Measurements from ENCODE around the gene KRTAP10-4.
"Not testable (repeated sequence)": the region's sequence is repeated elsewhere in the genome, so short reads cannot be mapped to it uniquely, and the experiment has no call there.

Gene KRTAP10-4

DNA sequence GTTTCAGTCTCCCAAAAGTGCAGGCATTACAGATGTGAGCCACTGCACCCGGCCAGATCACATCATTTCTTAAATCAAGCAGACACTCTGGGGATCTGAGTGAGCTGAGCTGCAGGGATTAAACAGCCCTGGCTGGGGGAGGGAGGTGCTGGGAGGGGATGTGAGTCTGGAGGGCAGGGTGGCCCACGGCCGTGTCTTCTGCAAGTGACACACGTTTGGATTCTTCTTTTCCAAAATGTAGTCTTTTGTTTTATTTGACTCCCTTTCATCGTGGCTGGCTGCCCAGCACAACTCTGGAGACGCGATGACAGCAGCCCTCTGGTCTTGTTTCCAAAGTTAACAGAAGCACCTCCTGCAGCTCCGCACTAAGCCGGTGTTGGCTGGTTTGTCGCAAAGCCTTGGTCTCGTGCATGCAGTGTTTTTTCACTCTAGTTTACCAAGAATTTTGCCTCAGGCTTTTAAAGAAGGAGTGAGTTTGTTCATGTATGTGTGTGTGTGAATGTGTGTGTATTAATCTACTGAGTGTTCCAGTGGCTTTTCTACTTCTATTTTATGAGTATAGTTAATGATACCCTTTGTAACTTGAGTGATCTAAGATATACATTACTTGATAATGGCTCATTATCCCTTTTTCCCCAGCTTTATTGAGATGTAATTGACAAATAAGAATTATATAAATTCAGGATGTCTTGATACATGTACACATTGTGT, 9.7 kb downstream of the KRTAP10-4 start:
- no peak for ATAC-seq (replicated peaks)
- peaks cover 0 to 7% of the 10 kb centered on the region in 2 donors for H3K4me1 Mint-ChIP-seq (ENCODE audit: low read depth in 2 of 2)
- no peak for DNase-seq
- H3K27ac Mint-ChIP-seq, result peak overlapping the region in 1 of 2 donors; percentile 87
- peaks cover 41 to 89% of the 10 kb centered on the region in 2 donors for H3K27me3 Mint-ChIP-seq
- H3K9me3 Mint-ChIP-seq, result peaks cover 5 to 9% of the 10 kb centered on the region in 2 donors
- no peaks in the 10 kb centered on the region for H3K36me3 Mint-ChIP-seq (ENCODE audit: insufficient read depth)
- H3K4me3 Mint-ChIP-seq, result no peak overlapping the region

GRCh38 chr21:44583800-44584147, 10.2 kb downstream of the KRTAP10-4 start:
- Mint-ChIP-seq H3K27me3 (peaks cover 41 to 89% of the 10 kb centered on the region in 2 donors), H3K36me3 (ENCODE audit: insufficient read depth) (no peaks in the 10 kb centered on the region), H3K4me1 (ENCODE audit: low read depth in 2 of 2) (peaks cover 0 to 7% of the 10 kb centered on the region in 2 donors), H3K4me3 (no peak overlapping the region), H3K9me3 (peaks cover 5 to 9% of the 10 kb centered on the region in 2 donors), H3K27ac (no peak overlapping the region)
- DNase-seq, result no peak
- peak; percentile 42 for ATAC-seq (replicated peaks)

DNA sequence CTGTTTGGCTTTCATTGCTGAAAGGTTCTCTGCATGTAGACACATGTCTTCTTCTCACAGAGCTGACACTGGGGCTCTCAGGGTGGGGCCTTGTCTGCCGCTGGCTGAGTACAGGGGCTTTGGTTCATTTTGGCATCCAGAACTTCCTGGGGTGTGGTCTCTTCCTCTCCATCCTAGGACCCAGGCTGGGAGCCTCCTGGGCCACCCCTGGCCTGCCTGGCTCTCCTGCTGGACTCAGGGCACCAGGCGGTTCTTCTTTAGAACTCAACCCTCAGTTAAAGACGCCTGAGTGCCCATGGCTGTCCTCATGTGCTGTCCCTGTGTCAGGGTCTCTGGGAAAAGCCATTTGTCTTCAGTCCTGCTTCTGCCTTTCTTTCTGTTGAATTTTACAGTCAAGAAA, 12.4 kb downstream of the KRTAP10-4 start:
- no peak overlapping the region for H3K4me3 Mint-ChIP-seq
- peaks cover 0 to 7% of the 10 kb centered on the region in 2 donors for H3K4me1 Mint-ChIP-seq (ENCODE audit: low read depth in 2 of 2)
- DNase-seq (no peak), ATAC-seq (replicated peaks) (no peak)
- no peak overlapping the region for H3K27ac Mint-ChIP-seq
- H3K9me3 Mint-ChIP-seq, result peaks cover 5 to 9% of the 10 kb centered on the region in 2 donors
- H3K36me3 Mint-ChIP-seq (ENCODE audit: insufficient read depth), result no peaks in the 10 kb centered on the region
- peaks cover 41 to 89% of the 10 kb centered on the region in 2 donors for H3K27me3 Mint-ChIP-seq

GRCh38 chr21:44589094-44589493, 15.6 kb downstream of the KRTAP10-4 start:
- DNase-seq (no peak), ATAC-seq (replicated peaks) (no peak)
- Mint-ChIP-seq H3K9me3 (no peaks in the 10 kb centered on the region), H3K4me1 (ENCODE audit: low read depth in 2 of 2) (peaks cover 2 to 5% of the 10 kb centered on the region in 2 donors), H3K27ac (peak overlapping the region in 1 of 2 donors; percentile 35), H3K27me3 (peaks cover 32 to 74% of the 10 kb centered on the region in 2 donors), H3K4me3 (no peak overlapping the region), H3K36me3 (ENCODE audit: insufficient read depth) (no peaks in the 10 kb centered on the region)

- no peak overlapping the region for H3K4me3 Mint-ChIP-seq
- no peaks in the 10 kb centered on the region for H3K36me3 Mint-ChIP-seq (ENCODE audit: insufficient read depth)
- H3K27me3 Mint-ChIP-seq, result peaks cover 25 to 67% of the 10 kb centered on the region in 2 donors
- DNase-seq (no peak), ATAC-seq (replicated peaks) (no peak)
- no peaks in the 10 kb centered on the region for H3K9me3 Mint-ChIP-seq
- H3K4me1 Mint-ChIP-seq (ENCODE audit: low read depth in 2 of 2), result peaks cover 0 to 2% of the 10 kb centered on the region in 2 donors
- peak overlapping the region in 1 of 2 donors; percentile 35 for H3K27ac Mint-ChIP-seq
These were observed 16.2 kb downstream of the KRTAP10-4 start for GRCh38 chr21:44589586-44590305.

GRCh38 chr21:44590311-44590721, 16.8 kb downstream of the KRTAP10-4 start:
- Mint-ChIP-seq H3K9me3 (no peaks in the 10 kb centered on the region), H3K27ac (no peak overlapping the region), H3K36me3 (ENCODE audit: insufficient read depth) (no peaks in the 10 kb centered on the region), H3K27me3 (peaks cover 22 to 62% of the 10 kb centered on the region in 2 donors), H3K4me1 (ENCODE audit: low read depth in 2 of 2) (peaks cover 0 to 3% of the 10 kb centered on the region in 2 donors), H3K4me3 (no peak overlapping the region)
- DNase-seq (no peak), ATAC-seq (replicated peaks) (no peak)

DNA sequence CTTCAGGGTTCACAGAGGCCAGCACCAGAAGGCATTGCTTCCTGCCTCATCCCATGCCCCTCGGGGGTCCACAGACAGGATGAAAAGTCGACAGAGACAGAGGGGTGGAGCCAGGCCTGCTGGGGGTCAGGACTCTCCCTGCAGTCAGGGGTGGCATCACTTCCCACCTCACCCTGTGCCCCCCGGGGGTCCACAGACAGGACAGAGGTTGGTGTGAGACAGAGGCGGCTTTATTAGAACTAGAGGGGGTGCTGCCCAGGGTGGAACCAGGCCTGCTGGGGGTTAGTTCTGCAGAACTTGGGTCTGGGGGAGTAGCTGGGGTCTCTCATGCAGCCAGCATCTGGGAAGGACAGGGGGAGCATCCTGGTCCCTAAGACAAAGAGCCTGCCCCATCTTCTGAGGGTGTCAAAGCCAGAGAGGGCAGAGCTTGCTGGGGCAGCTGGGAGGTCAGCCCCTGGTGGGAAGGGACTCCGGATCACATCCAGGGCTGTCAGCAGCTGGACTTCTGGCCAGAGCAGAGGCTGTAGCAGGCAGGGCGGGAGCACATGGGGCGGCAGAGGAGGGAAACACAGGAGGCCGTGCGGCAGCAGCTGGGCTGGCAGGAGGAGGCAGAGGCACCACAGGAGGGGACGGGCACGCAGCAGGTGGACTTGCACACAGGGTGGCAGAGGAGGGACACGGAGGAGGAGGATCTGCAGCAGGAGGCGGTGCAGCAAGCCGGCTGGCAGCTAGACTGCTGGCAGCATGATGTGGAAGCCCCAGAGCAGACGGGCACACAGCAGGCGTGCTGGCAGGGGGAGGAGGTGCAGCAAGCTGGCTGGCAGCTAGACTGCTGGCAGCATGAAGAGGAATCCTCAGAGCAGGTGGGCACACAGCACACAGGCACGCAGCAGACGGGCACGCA, 17.6 kb downstream of the KRTAP10-4 start:
- H3K9me3 Mint-ChIP-seq; H3K36me3 Mint-ChIP-seq (ENCODE audit: insufficient read depth); ATAC-seq (replicated peaks); H3K4me3 Mint-ChIP-seq; H3K4me1 Mint-ChIP-seq (ENCODE audit: low read depth in 2 of 2); DNase-seq: not testable (repeated sequence)
- H3K27me3 Mint-ChIP-seq, result peaks cover 14 to 53% of the 10 kb centered on the region in 2 donors
- peak overlapping the region in 1 of 2 donors; percentile 46 for H3K27ac Mint-ChIP-seq

DNA sequence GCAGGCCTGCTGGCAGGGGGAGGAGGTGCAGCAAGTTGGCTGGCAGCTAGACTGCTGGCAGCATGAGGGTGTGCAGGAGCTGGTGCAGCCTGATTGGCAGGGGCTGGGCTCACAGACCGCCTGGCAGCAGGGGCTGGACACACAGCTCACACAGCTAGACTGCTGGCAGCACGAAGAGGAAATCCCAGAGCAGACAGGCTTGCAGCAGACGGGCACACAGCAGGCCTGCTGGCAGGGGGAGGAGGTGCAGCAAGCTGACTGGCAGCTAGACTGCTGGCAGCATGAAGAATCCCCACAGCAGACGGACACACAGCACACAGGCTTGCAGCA, 18.2 kb downstream of the KRTAP10-4 start:
- not testable (repeated sequence) for DNase-seq; H3K36me3 Mint-ChIP-seq (ENCODE audit: insufficient read depth); H3K4me3 Mint-ChIP-seq; H3K4me1 Mint-ChIP-seq (ENCODE audit: low read depth in 2 of 2); ATAC-seq (replicated peaks); H3K9me3 Mint-ChIP-seq
- Mint-ChIP-seq H3K27me3 (peaks cover 8 to 47% of the 10 kb centered on the region in 2 donors), H3K27ac (peak overlapping the region in 1 of 2 donors; percentile 46)

DNA sequence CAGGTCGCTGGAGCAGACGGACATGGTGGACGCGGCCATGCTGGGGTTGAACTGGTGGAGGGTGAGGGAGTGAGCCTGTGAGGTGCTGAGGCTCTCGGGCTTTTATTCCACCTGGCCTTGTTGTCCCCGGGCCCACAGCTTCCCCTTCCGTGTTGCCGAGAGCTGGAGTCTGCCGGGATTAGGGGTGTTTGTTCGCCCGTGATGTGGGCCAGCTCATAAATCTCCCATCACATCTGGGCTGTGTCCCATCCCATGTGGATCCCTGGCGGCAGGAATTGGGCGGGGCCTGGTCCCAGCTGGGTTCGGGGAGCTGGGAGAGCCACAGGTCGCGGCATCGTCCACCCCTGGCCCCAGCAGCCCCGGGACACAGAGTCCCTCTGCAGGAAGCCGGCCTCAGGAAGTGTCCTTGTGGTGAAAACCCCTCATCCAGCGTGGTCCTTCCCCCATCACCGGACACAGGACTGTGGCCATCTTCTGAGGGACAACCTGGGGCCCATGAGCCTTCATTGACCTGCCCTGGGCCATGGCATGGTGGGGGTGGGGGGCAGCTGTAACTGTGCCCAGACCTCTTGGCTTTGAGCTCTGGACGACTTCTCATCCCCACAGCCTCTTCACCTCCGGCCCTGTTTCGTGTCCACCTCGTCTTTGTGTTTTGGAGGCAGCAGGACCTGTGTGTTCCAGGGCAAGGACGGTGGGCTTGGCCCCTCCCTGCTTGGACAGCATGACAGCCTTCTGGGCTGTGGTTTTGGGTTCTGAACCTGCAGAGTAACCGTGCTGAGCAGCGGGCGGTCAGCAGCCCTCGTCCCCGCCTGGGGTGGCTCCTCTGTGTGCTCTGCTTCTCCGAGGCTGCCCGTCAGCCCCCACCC, 19.1 kb downstream of the KRTAP10-4 start, which contains the start of gene KRTAP10-6:
TSS of gene KRTAP10-6 (minus strand) at position 60 of the 866 bp plus-strand sequence. CDS start at position 39, 21 bp downstream.
- no peak within 1 kb of the TSS for H3K4me3 Mint-ChIP-seq
- peaks cover 4 to 5% of the 10 kb centered on the region in 2 donors for H3K4me1 Mint-ChIP-seq (ENCODE audit: low read depth in 2 of 2)
- H3K9me3 Mint-ChIP-seq, result no peaks in the 10 kb centered on the region
- H3K27me3 Mint-ChIP-seq, result peaks cover 0 to 38% of the 10 kb centered on the region in 2 donors
- DNase-seq (no peak), ATAC-seq (replicated peaks) (no peak)
- peak within 1 kb of the TSS in 1 of 2 donors; percentile 46 for H3K27ac Mint-ChIP-seq
- H3K36me3 Mint-ChIP-seq (ENCODE audit: insufficient read depth), result no peaks in the 10 kb centered on the region

- Mint-ChIP-seq H3K27me3 (peaks cover 0 to 33% of the 10 kb centered on the region in 2 donors), H3K4me3 (no peak overlapping the region), H3K4me1 (ENCODE audit: low read depth in 2 of 2) (peaks cover 4 to 5% of the 10 kb centered on the region in 2 donors), H3K27ac (no peak overlapping the region), H3K36me3 (ENCODE audit: insufficient read depth) (no peaks in the 10 kb centered on the region), H3K9me3 (peaks cover 2% of the 10 kb centered on the region in 2 donors)
- DNase-seq (no peak), ATAC-seq (replicated peaks) (no peak)
These were observed 20.3 kb downstream of the KRTAP10-4 start for GRCh38 chr21:44593598-44594405.

- ATAC-seq (replicated peaks) (no peak), DNase-seq (no peak)
- Mint-ChIP-seq H3K36me3 (ENCODE audit: insufficient read depth) (no peaks in the 10 kb centered on the region), H3K4me1 (ENCODE audit: low read depth in 2 of 2) (peaks cover 4 to 5% of the 10 kb centered on the region in 2 donors), H3K4me3 (no peak overlapping the region), H3K27ac (no peak overlapping the region), H3K27me3 (peaks cover 0 to 27% of the 10 kb centered on the region in 2 donors), H3K9me3 (peaks cover 2 to 4% of the 10 kb centered on the region in 2 donors)
These were observed 20.9 kb downstream of the KRTAP10-4 start for GRCh38 chr21:44594406-44594916.

- H3K4me3 Mint-ChIP-seq, result no peak overlapping the region
- no peaks in the 10 kb centered on the region for H3K36me3 Mint-ChIP-seq (ENCODE audit: insufficient read depth)
- H3K9me3 Mint-ChIP-seq, result peaks cover 2 to 4% of the 10 kb centered on the region in 2 donors
- H3K27ac Mint-ChIP-seq, result peak overlapping the region; percentile 18 to 55
- H3K27me3 Mint-ChIP-seq, result peaks cover 0 to 17% of the 10 kb centered on the region in 2 donors
- peaks cover 4 to 5% of the 10 kb centered on the region in 2 donors for H3K4me1 Mint-ChIP-seq (ENCODE audit: low read depth in 2 of 2)
- DNase-seq (no peak), ATAC-seq (replicated peaks) (no peak)
These were observed 22.0 kb downstream of the KRTAP10-4 start for GRCh38 chr21:44595524-44595923.

Data from effector memory CD8-positive, alpha-beta T cell (primary cell).